HG02678 (cell line): ENCODE results near the gene CNPY1.

Experiments used
- ATAC-seq: cut with Tn5 transposase; IDR thresholded peaks from one replicate; pipeline ENCODE4 v1.9.1; 2021; ENCODE audit warnings: mild to moderate bottlenecking, moderate library complexity; ENCODE audit not compliant: unreplicated experiment

The CNPY1 gene

GRCh38 chr7:155490697-155491628 is 55.4 kb downstream of the CNPY1 start:
- peak; percentile 95 for ATAC-seq

GRCh38 chr7:155489862-155490696 is 56.3 kb downstream of the CNPY1 start:
- ATAC-seq, result peak; percentile 24

- ATAC-seq, result no peak
Measured at GRCh38 chr7:155489158-155489840, 57.1 kb downstream of the CNPY1 start.

GRCh38 chr7:155488483-155489127 is 57.8 kb downstream of the CNPY1 start:
- no peak for ATAC-seq

- ATAC-seq, result no peak
Measured at GRCh38 chr7:155487509-155488482, 58.6 kb downstream of the CNPY1 start.

- ATAC-seq, result no peak
Measured at GRCh38 chr7:155486783-155487508, 59.4 kb downstream of the CNPY1 start.

GRCh38 chr7:155484483-155485399 is 61.6 kb downstream of the CNPY1 start:
- no peak for ATAC-seq

- no peak for ATAC-seq
Measured at GRCh38 chr7:155483868-155484325, 62.5 kb downstream of the CNPY1 start.

GRCh38 chr7:155483245-155483644 is 63.1 kb downstream of the CNPY1 start:
- no peak for ATAC-seq

GRCh38 chr7:155482511-155483183 is 63.7 kb downstream of the CNPY1 start:
- ATAC-seq, result no peak

GRCh38 chr7:155481764-155482163 is 64.6 kb downstream of the CNPY1 start:
- no peak for ATAC-seq

- peak; percentile 98 for ATAC-seq
Measured at GRCh38 chr7:155477476-155477875, 68.9 kb downstream of the CNPY1 start.

- ATAC-seq, result no peak
Measured at GRCh38 chr7:155471718-155472117, 74.6 kb downstream of the CNPY1 start.

GRCh38 chr7:155470686-155471638 is 75.4 kb downstream of the CNPY1 start:
- ATAC-seq, result no peak

GRCh38 chr7:155470186-155470487 is 76.2 kb downstream of the CNPY1 start:
- ATAC-seq, result no peak
